Measurements from ENCODE around the gene TIPARP.

Gene TIPARP

DNA sequence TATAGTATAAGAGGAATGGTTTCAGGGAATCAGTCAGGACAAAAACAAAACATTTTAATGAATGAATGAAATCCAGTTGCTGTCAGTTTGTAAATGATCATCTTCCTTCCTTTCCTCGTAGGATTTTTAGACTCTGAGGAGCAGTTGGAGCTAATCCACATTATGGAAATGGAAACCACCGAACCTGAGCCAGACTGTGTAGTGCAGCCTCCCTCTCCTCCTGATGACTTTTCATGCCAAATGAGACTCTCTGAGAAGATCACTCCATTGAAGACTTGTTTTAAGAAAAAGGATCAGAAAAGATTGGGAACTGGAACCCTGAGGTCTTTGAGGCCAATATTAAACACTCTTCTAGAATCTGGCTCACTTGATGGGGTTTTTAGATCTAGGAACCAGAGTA is 3.1 kb downstream of the TIPARP start:
- DNase-seq: no peak

GRCh38 chr3:156678197-156678596 is 3.8 kb downstream of the TIPARP start:
- no peak for DNase-seq

DNA sequence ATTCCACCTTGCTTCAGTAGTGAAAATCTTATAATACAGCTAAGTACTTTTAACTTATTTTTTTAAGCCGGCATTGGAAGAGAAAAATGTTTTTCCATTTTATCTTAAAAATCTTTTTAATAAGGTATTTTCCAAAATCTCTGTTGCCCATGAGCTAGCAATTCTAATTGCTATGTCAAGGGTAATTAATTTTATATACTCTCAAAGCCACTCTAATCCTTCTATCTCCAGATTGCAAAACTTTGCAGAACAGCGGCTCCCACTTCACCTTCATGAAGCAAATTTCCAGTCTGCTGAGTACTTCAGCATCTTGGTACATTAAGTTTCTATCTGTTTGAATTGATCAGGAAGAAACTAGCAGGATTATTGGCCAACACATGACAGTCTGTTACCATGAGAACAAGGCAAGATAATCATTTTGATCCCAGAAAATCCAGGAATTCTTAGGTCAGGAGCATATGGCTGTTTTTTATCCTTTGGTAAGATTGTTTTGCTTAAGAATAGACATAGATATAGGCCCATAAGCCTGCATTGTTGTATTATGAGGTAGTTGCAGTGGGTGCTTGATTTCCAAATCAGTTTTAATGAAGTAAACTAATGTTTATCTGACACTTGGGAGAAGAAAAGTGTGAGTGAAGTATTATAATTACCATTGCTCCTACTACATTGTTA is 6.0 kb downstream of the TIPARP start:
- DNase-seq: no peak

- DNase-seq: peak in 2 of 3 donors; percentile 47 to 53
Measured at GRCh38 chr3:156681002-156681401, 6.6 kb downstream of the TIPARP start.

GRCh38 chr3:156682501-156682900 is 8.1 kb downstream of the TIPARP start:
- DNase-seq: no peak

DNA sequence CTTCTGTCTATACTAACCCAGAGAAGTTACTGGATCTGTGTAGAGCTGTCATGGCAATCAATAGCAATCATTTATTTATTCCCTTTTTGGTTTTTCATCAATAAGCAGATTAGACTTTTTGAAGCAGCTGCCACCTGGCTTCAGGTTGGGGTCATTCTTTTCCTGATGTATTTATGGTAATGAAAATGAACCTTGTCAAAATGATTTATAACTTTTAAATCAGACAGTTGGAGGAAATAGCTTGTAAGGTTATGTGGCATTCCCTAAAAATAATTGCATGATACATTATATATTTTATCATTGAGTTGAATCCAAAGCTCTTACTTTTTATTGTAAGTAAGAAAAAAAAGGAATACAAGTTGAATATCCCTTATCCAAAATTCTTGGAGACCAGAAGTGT is 8.6 kb downstream of the TIPARP start:
- DNase-seq: no peak

- peak; percentile 69 to 96 (median 92) for DNase-seq
Measured at GRCh38 chr3:156685198-156685597, 10.8 kb downstream of the TIPARP start.

DNA sequence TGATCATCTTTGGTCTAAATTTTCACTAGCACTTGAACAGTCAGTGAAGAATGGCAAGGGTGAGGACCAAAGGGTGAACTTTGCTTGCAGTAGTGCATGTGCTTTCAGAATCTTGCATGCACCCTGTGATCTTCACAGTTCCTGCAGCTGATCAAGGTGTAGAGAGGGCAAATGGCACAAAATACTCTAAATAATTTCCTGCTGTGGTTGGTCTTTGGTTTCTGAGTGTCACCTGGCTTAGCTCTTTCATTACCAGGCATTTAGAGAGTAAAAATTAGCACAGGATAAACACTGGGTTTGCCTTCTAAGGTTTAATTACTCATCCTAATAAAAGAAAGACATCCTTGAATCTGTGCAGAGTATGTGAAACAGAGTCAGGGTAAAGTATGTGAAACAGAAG is 11.4 kb downstream of the TIPARP start:
- DNase-seq: no peak

- DNase-seq: peak in 2 of 3 donors; percentile 49 to 50
Measured at GRCh38 chr3:156687023-156687422, 12.6 kb downstream of the TIPARP start.

DNA sequence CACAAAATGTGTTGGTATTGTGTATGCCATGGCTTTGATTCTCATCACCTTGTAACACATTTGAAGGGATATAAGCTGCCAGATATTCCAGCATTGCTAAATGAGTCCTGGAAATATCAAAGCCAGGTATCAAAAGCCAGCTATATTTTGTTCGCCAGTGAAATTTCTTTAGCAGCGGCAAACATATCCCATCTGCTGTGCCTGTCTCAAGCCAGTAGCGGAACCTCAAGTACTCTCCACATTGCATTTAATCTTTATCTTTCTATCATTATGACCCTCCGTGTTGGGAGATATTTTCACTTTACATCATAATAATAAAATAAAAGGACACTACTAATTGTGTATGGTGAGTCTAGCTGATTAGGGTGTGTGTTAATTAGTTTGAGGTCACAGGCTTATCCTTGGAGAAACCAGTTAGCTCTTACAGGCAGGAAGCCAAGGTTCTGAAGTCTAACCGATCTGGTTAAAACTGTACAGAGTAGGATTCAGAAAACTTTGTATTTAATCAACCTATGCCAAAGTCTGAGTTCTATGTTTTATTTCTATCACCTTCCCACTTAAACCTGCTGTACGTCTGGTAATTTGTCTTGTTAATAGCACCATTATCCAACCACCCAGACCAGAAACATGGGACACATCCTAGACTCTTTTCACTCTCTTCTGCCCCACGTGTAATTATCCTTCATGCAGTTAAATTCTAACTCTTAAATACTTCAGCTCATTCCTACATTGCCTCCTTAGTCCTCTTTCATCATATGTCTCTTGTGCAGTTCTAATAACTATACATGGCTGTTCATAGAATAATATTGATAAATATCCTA is 14.5 kb downstream of the TIPARP start:
- no peak for DNase-seq

DNA sequence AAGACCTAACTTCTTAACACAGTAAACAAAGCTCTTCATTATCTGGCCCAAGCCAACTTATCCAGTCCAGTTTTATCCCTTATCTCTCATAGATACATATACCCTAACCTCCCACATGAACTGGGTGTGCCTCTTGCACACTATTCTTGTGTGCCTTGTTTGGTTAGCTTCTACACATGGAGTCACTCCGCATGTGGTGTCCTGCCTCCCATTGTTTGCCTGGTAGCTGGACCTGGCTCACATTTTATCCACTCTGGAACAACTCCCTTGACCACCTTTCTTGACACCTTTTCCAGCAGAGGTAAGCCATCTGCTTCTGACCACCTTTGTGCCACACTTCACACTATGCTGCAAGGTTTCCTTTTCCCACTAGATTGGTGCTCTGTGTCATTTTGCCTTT is 15.2 kb downstream of the TIPARP start:
- DNase-seq: no peak

- no peak for DNase-seq
Measured at GRCh38 chr3:156691920-156692319, 17.5 kb downstream of the TIPARP start.

DNA sequence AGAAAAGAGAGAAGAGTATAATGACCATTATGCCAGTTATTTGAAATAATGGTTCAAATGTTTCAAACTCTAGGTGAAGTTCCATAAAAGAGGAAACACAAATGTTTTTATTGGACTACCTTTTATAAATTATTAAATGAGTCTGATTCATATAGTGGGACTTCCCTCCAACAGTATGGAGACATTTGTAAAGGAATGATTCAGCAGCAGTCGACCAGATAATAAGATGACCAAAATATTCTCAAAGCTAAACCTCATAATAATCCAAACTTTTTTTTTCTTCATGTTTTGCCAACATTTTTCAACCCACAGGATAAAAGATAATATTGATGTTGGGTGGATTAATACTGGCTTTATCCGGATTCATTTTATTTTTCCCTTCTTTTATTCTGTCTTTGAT is 18.8 kb downstream of the TIPARP start:
- DNase-seq: peak in 2 of 3 donors; percentile 61 to 68

DNA sequence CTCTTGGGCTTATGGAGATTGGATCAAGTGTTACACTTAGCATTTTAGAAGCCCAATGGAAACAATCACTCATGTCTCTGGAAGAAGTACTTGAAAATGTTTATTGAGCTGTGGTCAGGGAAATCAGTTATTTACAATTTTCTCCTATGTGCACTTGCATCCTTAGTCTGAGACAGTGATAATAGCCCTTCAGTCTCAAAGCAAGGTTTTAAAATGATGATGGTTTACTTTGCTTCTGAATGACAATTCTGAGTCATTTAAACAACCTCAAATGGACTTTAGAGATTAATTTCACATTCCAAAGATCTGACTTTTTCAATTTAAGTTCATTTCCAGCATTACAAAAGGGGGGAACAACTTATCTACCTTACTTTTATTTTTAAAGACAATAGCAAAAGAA is 20.1 kb downstream of the TIPARP start:
- DNase-seq: no peak

DNA sequence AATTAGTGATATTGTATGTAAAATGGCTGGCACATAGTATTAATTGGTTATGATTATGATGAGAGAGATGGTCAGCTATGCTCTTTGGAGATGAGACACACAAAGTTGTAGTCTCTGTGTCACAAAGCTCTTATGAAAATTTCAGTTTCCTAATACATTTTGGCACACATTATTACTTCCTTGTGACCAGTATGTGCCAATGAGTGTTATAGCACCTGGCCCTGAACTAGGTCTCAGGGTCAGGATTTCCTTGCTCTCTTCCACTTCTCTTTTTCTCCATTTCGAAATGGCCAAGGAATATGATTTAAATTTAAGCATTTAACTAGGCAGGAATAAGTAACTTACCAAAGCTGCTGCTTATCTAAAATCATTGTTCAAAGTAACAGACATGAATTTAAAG is 28.0 kb downstream of the TIPARP start:
- peak; percentile 64 to 86 (median 78) for DNase-seq

DNA sequence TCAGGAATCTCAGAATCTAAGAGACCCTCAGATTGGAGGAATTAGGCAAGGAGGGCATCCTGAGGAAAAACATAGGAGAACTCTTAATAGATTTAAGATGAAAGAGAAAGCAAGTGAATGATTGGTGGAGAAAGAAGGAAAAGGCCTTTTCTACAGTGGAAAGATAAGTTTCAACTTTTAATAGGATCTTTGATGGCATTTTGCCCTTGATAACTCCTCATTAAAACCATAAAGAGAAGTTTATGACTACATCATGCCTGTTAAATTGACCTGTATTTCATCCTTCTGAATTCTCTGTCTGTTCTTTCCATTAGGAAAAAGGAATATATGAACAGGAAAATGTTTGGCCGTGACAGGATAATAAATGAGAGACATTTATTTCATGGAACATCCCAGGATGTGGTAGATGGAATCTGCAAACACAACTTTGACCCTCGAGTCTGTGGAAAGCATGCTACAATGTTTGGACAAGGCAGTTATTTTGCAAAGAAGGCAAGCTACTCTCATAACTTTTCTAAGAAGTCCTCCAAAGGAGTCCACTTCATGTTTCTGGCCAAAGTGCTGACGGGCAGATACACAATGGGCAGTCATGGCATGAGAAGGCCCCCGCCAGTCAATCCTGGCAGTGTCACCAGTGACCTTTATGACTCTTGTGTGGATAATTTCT is 30.1 kb downstream of the TIPARP start:
- DNase-seq: no peak

DNA sequence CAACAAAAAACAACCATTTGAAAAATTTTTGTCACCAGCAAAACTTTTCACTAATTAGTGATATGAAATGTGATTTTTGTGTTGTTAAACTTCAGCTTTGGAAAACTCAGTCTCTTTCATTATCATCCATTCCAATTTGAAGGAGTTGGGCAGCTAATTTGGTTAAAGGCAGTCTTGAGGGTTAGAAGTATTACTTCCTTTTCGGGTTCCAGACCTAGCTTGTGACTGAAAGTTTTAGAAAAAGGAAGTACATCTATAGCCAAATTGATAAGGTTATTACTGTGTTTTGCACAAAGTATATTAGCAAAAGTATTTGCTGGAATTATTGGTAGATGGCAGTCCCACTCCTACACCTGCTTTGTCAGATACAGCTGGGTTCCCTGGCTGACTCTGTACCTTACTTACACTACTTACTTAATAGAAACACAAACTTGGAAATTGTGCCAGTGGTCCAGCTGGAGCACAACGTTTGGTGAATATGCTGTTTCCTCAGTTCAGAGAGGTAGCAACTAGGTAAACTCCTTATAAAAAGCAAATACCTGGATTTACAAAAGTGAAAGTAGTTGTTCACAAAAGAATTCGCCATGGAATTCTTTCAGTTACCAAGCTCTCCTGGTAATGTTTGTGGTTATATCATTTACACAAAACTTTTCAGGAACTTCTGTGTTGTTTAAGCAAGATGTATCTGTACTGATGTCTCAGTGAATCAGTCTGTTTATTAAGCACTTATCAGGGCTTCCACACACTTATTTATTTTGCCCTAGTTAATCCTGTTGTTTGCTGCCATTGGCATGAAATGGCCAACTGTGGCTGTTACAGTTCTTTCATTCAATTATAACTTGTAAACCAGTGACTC is 31.6 kb downstream of the TIPARP start:
- DNase-seq: peak; percentile 32 to 68 (median 59)

GRCh38 chr3:156707588-156707987 is 33.2 kb downstream of the TIPARP start:
- DNase-seq: no peak

GRCh38 chr3:156710429-156710828 is 36.0 kb downstream of the TIPARP start:
- DNase-seq: no peak

GRCh38 chr3:156711113-156711512 is 36.7 kb downstream of the TIPARP start:
- DNase-seq: no peak

- DNase-seq: peak; percentile 41 to 57 (median 56)
Measured at GRCh38 chr3:156711944-156712343, 37.6 kb downstream of the TIPARP start.

DNA sequence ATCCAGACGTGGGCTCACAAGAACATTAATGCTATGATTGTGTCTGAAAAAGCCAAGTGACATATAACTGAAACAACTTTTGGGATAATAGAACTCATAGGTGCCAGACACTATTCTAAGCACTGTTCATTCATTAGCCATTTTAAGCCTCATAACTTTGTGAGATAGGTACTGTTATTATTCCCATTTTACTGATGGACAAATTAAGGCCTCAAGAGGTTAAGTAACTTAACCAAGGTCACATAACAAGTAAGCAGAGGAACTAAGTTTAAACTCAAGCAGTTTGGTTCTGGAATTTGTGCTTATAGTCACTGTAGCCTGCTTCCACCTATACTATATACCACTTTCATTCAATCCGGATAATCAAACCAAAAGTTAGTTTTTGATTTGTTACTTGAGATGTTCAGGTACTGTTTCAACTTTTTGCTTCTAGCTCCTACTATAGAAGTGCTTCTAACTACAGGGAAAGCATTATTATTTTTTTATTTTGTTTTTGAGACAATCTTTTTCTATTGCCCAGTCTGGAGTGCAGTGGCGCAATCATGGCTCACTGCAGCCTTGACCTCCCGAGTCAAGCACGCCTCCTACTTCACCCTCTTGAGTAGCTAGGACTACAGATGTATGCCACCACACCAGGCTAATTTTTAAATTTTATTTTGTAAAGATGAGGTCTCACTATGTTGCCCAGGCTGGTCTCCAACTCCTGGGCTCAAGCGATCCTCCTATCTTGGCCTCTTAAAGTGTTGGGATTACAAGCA is 41.9 kb downstream of the TIPARP start:
- no peak for DNase-seq
